Adrenal gland (tissue), 12 donors: ENCODE data around the gene ANAPC15. TPM values are rescaled to one million over a fixed set of nuclear protein-coding genes. Genes with fewer than 3 reads are reported as not detected.

Experiments used
- DNase-seq, 7 donors: peaks; one replicate each; pipeline ENCODE4 v3.0.0-alpha.2; 2019 to 2020
- H3K27ac ChIP-seq, 5 donors: fragments of 200-600 bp; sonication (generic) in 4 of 5; 1 replicate in 3 of 5; 2 replicates in 2 of 5; pipeline versions ENCODE4 v1.5.1 to v1.8.0; 2016 to 2020; ENCODE audit warnings: mild to moderate bottlenecking in 1 of 5
- H3K27me3 ChIP-seq: fragments of 200-600 bp; 2 replicates; pipeline ENCODE4 v1.8.0; 2021
- H3K36me3 ChIP-seq, 2 donors: fragments of 200-600 bp; replicated peaks in 1 of 2; 1 replicate in 1 of 2; 2 replicates in 1 of 2; pipeline versions ENCODE4 v1.5.1 to v1.8.0; 2018 to 2022
- H3K4me1 ChIP-seq, 2 donors: fragments of 200-600 bp; replicated peaks in 1 of 2; 1 replicate in 1 of 2; 2 replicates in 1 of 2; pipeline versions ENCODE4 v1.5.1 to v1.8.0; 2018 to 2021
- H3K4me3 ChIP-seq, 4 donors: fragments of 200-600 bp; sonication (generic) in 3 of 4; one replicate each; pipeline ENCODE4 v1.5.1; 2016 to 2018
- H3K9me3 ChIP-seq, 3 donors: fragments of 200-600 bp; sonication (generic) in 1 of 3; replicated peaks in 1 of 3; 1 replicate in 2 of 3; 2 replicates in 1 of 3; pipeline versions ENCODE4 v1.5.1 to v1.8.0; 2016 to 2021
- POLR2A ChIP-seq, 2 donors: fragments of 450-650 bp; IDR thresholded peaks; one replicate each; pipeline ENCODE4 v1.6.1; 2017; ENCODE audit warnings: antibody characterized with exemption in 2 of 2, mild to moderate bottlenecking in 2 of 2, moderate library complexity in 1 of 2
- WGBS, 4 donors: extraction: QIAGEN DNeasy Blood & Tissue Kit in 2 of 4; methylation state at CpG; one replicate each; pipeline versions ENCODE4 v1.1.5 to v1.1.7; 2013 to 2017; 5-methylcytosine and 5-hydroxymethylcytosine counted together
- intact Hi-C, 2 donors: fragments of 100-400 bp; cut with DNase I; formaldehyde crosslinking; loops; one replicate each; pipeline versions ENCODE4 v1.14.1 to v1.15.0; 2022 to 2023
- polyA plus RNA-seq, 3 donors: library from polyadenylated mRNA; stranded (reverse); fragments of 200-250 nt in 2 of 3; fragments of 350-450 nt in 1 of 3; fragmentation: Illumina TruSeq in 1 of 3; extraction: RNeasy Lipid Tissue Mini Kit (QIAGEN cat#74804) in 1 of 3; gene quantifications; one replicate each; pipeline ENCODE4 v1.2.3, GENCODE V29; 2013 to 2014
- total RNA-seq, 9 donors: library from RNA; depleted of rRNA in 4 of 9; stranded (reverse); fragments of >200 nt in 4 of 9; fragments of 120-200 nt in 1 of 9; fragmentation: NEBNext Ultra II Directional in 1 of 9; extraction: Animal tissue kit (Norgen Biotek cat#: 25700) in 1 of 9; gene quantifications; one replicate each; pipeline versions ENCODE4 v1.1.0 to v1.2.4, GENCODE V29; 2013 to 2023
- TF ChIP-seq, protein P1 (sequence below), 6 experiments: fragments of 450-650 bp in 4 of 6; fragments of 200-600 bp in 2 of 6; sonication (generic) in 1 of 6; IDR thresholded peaks; 1 replicate in 5 of 6; 2 replicates in 1 of 6; pipeline versions ENCODE4 v1.5.1 to v1.8.0; 2016 to 2021; ENCODE audit warnings: antibody characterized with exemption in 6 of 6, mild to moderate bottlenecking in 2 of 6, moderate library complexity in 1 of 6
- donor health status: healthy with polysubstance abuse.
- donor health status: Bipolar disorder and iron deficiency.
- donor health status: DM: yes; HTN: yes; CAD: no.
- donor health status: DM: no; HTN: no; CAD: no.
- donor health status: DM: no; HTN: no; CAD: no.
- donor health status: DM: yes; HTN: yes; CAD: no.

ANAPC15 gene
- total and polyA plus RNA-seq, 12 donors, result 15.3 to 80.0 (median 34.9) TPM

GRCh38 chr11:72085621-72086351, 26.7 kb downstream of the ANAPC15 start:
- Histone ChIP-seq H3K27me3 (no peaks in the 10 kb centered on the region), H3K4me1 (peaks cover under 1 to 44% of the 10 kb centered on the region in 2 donors), H3K4me3 (no peak overlapping the region), H3K27ac (no peak overlapping the region), H3K36me3 (peaks cover 0 to 18% of the 10 kb centered on the region in 2 donors), H3K9me3 (no peaks in the 10 kb centered on the region)
- TF ChIP-seq, protein P1, sequence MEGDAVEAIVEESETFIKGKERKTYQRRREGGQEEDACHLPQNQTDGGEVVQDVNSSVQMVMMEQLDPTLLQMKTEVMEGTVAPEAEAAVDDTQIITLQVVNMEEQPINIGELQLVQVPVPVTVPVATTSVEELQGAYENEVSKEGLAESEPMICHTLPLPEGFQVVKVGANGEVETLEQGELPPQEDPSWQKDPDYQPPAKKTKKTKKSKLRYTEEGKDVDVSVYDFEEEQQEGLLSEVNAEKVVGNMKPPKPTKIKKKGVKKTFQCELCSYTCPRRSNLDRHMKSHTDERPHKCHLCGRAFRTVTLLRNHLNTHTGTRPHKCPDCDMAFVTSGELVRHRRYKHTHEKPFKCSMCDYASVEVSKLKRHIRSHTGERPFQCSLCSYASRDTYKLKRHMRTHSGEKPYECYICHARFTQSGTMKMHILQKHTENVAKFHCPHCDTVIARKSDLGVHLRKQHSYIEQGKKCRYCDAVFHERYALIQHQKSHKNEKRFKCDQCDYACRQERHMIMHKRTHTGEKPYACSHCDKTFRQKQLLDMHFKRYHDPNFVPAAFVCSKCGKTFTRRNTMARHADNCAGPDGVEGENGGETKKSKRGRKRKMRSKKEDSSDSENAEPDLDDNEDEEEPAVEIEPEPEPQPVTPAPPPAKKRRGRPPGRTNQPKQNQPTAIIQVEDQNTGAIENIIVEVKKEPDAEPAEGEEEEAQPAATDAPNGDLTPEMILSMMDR (IDR thresholded peaks at IDR 0.05), result no peak
- no peak for TF ChIP-seq POLR2A (IDR thresholded peaks at IDR 0.05)
- intact Hi-C loops, result no loop called here
- 91 to 96% (median 93%) methylated on average over 3 of the region's 3 CpGs for WGBS, 4 donors
- no peak for DNase-seq

- DNase-seq, result no peak
- WGBS, 4 donors, result 75 to 91% (median 85%) methylated on average over 1 of the region's 1 CpG
- TF ChIP-seq, protein P1 (IDR thresholded peaks at IDR 0.05), result no peak
- TF ChIP-seq POLR2A (IDR thresholded peaks at IDR 0.05), result no peak
- H3K9me3 ChIP-seq, result no peaks in the 10 kb centered on the region
- peaks cover 0 to 10% of the 10 kb centered on the region in 2 donors for H3K36me3 ChIP-seq
- no peaks in the 10 kb centered on the region for H3K27me3 ChIP-seq
- no peak overlapping the region for H3K27ac ChIP-seq
- H3K4me1 ChIP-seq, result peaks cover 0 to 39% of the 10 kb centered on the region in 2 donors
- no peak overlapping the region for H3K4me3 ChIP-seq
- intact Hi-C loops, result no loop called here
These were observed 27.5 kb downstream of the ANAPC15 start for GRCh38 chr11:72084965-72085364.

GRCh38 chr11:72084076-72084475, 28.4 kb downstream of the ANAPC15 start:
- H3K4me3 ChIP-seq, result no peak overlapping the region
- no peak overlapping the region for H3K27ac ChIP-seq
- peaks cover 0 to 9% of the 10 kb centered on the region in 2 donors for H3K36me3 ChIP-seq
- 58 to 71% (median 64%) methylated on average over 4 of the region's 4 CpGs for WGBS, 4 donors
- DNase-seq, result no peak
- H3K4me1 ChIP-seq, result peaks cover 8 to 39% of the 10 kb centered on the region in 2 donors
- H3K27me3 ChIP-seq, result no peaks in the 10 kb centered on the region
- no peaks in the 10 kb centered on the region for H3K9me3 ChIP-seq
- intact Hi-C loops, result no loop called here
- TF ChIP-seq, protein P1 (IDR thresholded peaks at IDR 0.05), result no peak
- TF ChIP-seq POLR2A (IDR thresholded peaks at IDR 0.05), result no peak

DNA sequence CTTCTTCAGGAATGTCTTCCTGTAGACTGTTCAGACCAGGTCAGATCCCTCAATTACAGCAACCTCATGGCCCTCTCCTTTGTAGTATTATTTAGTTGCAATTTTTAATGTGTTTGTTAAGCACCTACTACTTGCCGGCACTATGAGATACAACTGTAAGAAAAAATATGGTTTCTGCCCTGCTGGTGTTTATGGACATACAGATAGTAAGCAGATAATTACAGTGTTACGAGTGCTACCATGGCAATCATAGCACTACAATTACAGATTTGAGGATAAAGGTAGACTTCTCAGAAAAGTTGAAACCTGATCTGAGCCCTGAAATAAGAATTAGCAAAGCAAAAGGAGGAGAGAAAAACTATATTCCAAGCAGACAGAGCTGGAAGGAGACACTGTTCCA, 29.1 kb downstream of the ANAPC15 start:
- Histone ChIP-seq H3K4me3 (no peak overlapping the region), H3K4me1 (peaks cover 11 to 46% of the 10 kb centered on the region in 2 donors), H3K9me3 (no peaks in the 10 kb centered on the region), H3K36me3 (peaks cover 0 to 6% of the 10 kb centered on the region in 2 donors), H3K27me3 (no peaks in the 10 kb centered on the region), H3K27ac (no peak overlapping the region)
- intact Hi-C loops, result no loop called here
- DNase-seq, result no peak
- WGBS, 4 donors, result 80 to 95% (median 89%) methylated on average over 2 of the region's 2 CpGs
- TF ChIP-seq, protein P1 (IDR thresholded peaks at IDR 0.05), result no peak
- no peak for TF ChIP-seq POLR2A (IDR thresholded peaks at IDR 0.05)
